GM23338 (cell line): ENCODE measurements around the gene PLA2G4F.

Source experiments
- CREB1 ChIP-seq: fragments of 250-450 bp; sonication (Bioruptor Pico); IDR thresholded peaks from 2 replicates; pipeline ENCODE4 v1.5.0; 2020; ENCODE audit warnings: low read depth, mild to moderate bottlenecking, moderate library complexity
- EZH2 ChIP-seq: fragments of 200-600 bp; sonication (generic); IDR thresholded peaks from one replicate; pipeline ENCODE4 v1.8.0; 2017; ENCODE audit warnings: antibody characterized with exemption, mild to moderate bottlenecking, low read depth; ENCODE audit not compliant: unreplicated experiment
- EZH2phosphoT487 ChIP-seq: fragments of 200-600 bp; sonication (generic); IDR thresholded peaks from one replicate; pipeline ENCODE4 v1.8.1; 2018; ENCODE audit warnings: antibody characterized with exemption; ENCODE audit not compliant: unreplicated experiment
- JUNB ChIP-seq: IDR thresholded peaks from one replicate; pipeline ENCODE4 v1.6.1; 2016; ENCODE audit warnings: antibody characterized with exemption; ENCODE audit not compliant: unreplicated experiment
- NANOG ChIP-seq: IDR thresholded peaks from 2 replicates; pipeline ENCODE4 v1.6.1; 2016; ENCODE audit warnings: antibody characterized with exemption, borderline replicate concordance
- POLR2AphosphoS5 ChIP-seq: IDR thresholded peaks from 2 replicates; pipeline ENCODE4 v1.6.1; 2016; ENCODE audit warnings: antibody characterized with exemption, low read depth
- STAT1 ChIP-seq: IDR thresholded peaks from one replicate; pipeline ENCODE4 v1.6.1; 2016; ENCODE audit warnings: antibody characterized with exemption; ENCODE audit not compliant: unreplicated experiment
- ZNF114 ChIP-seq: fragments of 250-450 bp; sonication (Bioruptor Pico); IDR thresholded peaks from 2 replicates; pipeline ENCODE4 v1.5.0; 2020; ENCODE audit warnings: mild to moderate bottlenecking, moderate library complexity
- ZNF331 ChIP-seq: fragments of 250-450 bp; sonication (Bioruptor Pico); IDR thresholded peaks from 2 replicates; pipeline ENCODE4 v1.5.0; 2020; ENCODE audit warnings: low read depth, mild to moderate bottlenecking, moderate library complexity
- TF ChIP-seq, protein P1 (sequence below), 2 experiments: fragments of 200-600 bp in 1 of 2; sonication (generic) in 1 of 2; conservative IDR thresholded peaks; 2 replicates each; pipeline versions ENCODE4 v1.5.1 to v1.6.1; 2016 to 2017; ENCODE audit warnings: antibody characterized with exemption in 2 of 2, low read depth in 2 of 2, mild to moderate bottlenecking in 2 of 2, moderate library complexity in 1 of 2
- TF ChIP-seq, protein P2 (sequence below): IDR thresholded peaks from one replicate; pipeline ENCODE4 v1.6.1; 2018; ENCODE audit warnings: antibody characterized with exemption; ENCODE audit not compliant: unreplicated experiment
- TF ChIP-seq, protein P3 (sequence below): IDR thresholded peaks from 2 replicates; pipeline ENCODE4 v1.6.1; 2016; ENCODE audit warnings: antibody characterized with exemption

GRCh38 chr15:42141246-42141645 is 15.2 kb downstream of the PLA2G4F start:
- TF ChIP-seq POLR2AphosphoS5 (no peak), CREB1 (no peak), ZNF331 (no peak), EZH2phosphoT487 (no peak), EZH2 (no peak), ZNF114 (CRISPR knock-in tag) (no peak), NANOG (no peak), JUNB (no peak), STAT1 (no peak)
- TF ChIP-seq, protein P1, sequence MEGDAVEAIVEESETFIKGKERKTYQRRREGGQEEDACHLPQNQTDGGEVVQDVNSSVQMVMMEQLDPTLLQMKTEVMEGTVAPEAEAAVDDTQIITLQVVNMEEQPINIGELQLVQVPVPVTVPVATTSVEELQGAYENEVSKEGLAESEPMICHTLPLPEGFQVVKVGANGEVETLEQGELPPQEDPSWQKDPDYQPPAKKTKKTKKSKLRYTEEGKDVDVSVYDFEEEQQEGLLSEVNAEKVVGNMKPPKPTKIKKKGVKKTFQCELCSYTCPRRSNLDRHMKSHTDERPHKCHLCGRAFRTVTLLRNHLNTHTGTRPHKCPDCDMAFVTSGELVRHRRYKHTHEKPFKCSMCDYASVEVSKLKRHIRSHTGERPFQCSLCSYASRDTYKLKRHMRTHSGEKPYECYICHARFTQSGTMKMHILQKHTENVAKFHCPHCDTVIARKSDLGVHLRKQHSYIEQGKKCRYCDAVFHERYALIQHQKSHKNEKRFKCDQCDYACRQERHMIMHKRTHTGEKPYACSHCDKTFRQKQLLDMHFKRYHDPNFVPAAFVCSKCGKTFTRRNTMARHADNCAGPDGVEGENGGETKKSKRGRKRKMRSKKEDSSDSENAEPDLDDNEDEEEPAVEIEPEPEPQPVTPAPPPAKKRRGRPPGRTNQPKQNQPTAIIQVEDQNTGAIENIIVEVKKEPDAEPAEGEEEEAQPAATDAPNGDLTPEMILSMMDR (conservative IDR thresholded peaks at IDR 0.05; ENCODE audit: low read depth in 2 of 2) = no peak
- TF ChIP-seq, protein P2, sequence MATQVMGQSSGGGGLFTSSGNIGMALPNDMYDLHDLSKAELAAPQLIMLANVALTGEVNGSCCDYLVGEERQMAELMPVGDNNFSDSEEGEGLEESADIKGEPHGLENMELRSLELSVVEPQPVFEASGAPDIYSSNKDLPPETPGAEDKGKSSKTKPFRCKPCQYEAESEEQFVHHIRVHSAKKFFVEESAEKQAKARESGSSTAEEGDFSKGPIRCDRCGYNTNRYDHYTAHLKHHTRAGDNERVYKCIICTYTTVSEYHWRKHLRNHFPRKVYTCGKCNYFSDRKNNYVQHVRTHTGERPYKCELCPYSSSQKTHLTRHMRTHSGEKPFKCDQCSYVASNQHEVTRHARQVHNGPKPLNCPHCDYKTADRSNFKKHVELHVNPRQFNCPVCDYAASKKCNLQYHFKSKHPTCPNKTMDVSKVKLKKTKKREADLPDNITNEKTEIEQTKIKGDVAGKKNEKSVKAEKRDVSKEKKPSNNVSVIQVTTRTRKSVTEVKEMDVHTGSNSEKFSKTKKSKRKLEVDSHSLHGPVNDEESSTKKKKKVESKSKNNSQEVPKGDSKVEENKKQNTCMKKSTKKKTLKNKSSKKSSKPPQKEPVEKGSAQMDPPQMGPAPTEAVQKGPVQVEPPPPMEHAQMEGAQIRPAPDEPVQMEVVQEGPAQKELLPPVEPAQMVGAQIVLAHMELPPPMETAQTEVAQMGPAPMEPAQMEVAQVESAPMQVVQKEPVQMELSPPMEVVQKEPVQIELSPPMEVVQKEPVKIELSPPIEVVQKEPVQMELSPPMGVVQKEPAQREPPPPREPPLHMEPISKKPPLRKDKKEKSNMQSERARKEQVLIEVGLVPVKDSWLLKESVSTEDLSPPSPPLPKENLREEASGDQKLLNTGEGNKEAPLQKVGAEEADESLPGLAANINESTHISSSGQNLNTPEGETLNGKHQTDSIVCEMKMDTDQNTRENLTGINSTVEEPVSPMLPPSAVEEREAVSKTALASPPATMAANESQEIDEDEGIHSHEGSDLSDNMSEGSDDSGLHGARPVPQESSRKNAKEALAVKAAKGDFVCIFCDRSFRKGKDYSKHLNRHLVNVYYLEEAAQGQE = no peak
- TF ChIP-seq, protein P3, sequence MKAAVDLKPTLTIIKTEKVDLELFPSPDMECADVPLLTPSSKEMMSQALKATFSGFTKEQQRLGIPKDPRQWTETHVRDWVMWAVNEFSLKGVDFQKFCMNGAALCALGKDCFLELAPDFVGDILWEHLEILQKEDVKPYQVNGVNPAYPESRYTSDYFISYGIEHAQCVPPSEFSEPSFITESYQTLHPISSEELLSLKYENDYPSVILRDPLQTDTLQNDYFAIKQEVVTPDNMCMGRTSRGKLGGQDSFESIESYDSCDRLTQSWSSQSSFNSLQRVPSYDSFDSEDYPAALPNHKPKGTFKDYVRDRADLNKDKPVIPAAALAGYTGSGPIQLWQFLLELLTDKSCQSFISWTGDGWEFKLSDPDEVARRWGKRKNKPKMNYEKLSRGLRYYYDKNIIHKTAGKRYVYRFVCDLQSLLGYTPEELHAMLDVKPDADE = no peak
